Central memory CD8-positive, alpha-beta T cell (primary cell): Measurements from ENCODE around the gene LRRC8E.

ENCODE experiments used
- ATAC-seq: fragments of 150-1000 bp; cut with Tn5 transposase; replicated peaks from 2 replicates; pipeline ENCODE4 v1.10.0; 2022; ENCODE audit warnings: mild to moderate bottlenecking, moderate FRiP score, moderate number of reproducible peaks; ENCODE audit not compliant: poor library complexity, severe bottlenecking; ENCODE audit errors: extremely low read depth
- DNase-seq, 2 donors: peaks; one replicate each; pipeline ENCODE4 v3.0.0; 2021; ENCODE audit warnings: low spot score in 2 of 2
- H3K27ac Mint-ChIP-seq: one replicate; pipeline ENCODE4 v1.8.0; 2022; ENCODE audit warnings: low read depth, mild to moderate bottlenecking, moderate library complexity, mixed read lengths
- H3K27me3 Mint-ChIP-seq: one replicate; pipeline ENCODE4 v1.8.0; 2022; ENCODE audit warnings: mixed read lengths
- H3K36me3 Mint-ChIP-seq: one replicate; pipeline ENCODE4 v1.8.0; 2022; ENCODE audit warnings: mild to moderate bottlenecking, moderate library complexity, mixed read lengths; ENCODE audit not compliant: insufficient read depth
- H3K4me1 Mint-ChIP-seq: one replicate; pipeline ENCODE4 v1.8.0; 2022; ENCODE audit warnings: mixed read lengths
- H3K4me3 Mint-ChIP-seq: one replicate; pipeline ENCODE4 v1.8.0; 2022; ENCODE audit warnings: mild to moderate bottlenecking, moderate library complexity, mixed read lengths
- H3K9me3 Mint-ChIP-seq: one replicate; pipeline ENCODE4 v1.8.0; 2022; ENCODE audit warnings: mixed read lengths

The LRRC8E gene

DNA sequence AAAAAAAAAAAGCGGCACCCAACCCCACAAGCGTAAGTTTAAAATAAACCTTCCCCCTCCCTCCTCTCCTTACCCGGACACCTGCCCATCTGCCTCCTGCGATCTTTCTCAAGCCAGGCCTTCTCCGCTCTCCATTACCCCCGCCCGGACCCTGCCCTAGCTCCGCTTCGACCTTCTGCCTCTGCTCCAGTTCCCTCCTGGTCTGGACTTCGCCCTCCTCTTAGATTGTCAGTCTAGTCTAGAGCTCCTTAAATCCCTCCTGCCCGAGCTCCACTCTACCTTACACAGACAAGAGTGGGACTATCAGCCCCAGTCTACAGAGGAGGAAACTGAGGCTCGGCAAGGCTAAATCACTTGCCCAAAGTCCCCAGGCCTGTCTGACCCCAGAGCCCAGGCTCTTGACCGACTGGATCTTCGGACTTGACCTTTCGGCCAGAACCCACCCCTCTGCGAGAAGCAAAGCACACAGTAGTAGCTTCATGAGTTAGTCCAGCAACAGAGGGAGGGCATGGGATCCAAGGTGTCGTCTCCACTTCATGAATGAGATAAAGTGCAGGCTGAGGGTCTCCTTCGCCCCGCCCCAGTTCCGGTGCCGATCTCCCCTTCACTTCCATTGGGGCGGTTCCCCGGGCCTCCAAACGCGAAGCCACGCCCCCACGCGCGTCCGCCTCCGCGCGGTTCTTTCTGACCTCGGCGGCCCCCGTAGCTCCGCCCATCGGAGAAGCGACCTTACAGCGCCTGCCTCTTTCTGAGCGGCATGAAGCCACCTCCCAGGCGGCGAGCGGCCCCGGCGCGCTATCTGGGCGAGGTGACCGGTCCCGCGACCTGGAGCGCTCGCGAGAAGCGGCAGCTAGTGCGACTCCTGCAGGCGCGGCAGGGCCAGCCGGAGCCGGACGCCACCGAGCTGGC lies 31.6 kb downstream of the LRRC8E start, which contains the start of gene SNAPC2:
Gene SNAPC2, plus strand, starts transcription at position 729 of the 909 bp plus-strand sequence. Its CDS starts 29 bp downstream, at position 758.
- peaks cover 21% of the 10 kb centered on the region for H3K27me3 Mint-ChIP-seq
- DNase-seq = peak; percentile 94 to 96
- H3K36me3 Mint-ChIP-seq = peaks cover 24% of the 10 kb centered on the region
- H3K4me3 Mint-ChIP-seq = peak within 1 kb of the TSS; percentile 72
- no peaks in the 10 kb centered on the region for H3K9me3 Mint-ChIP-seq
- H3K27ac Mint-ChIP-seq = peak within 1 kb of the TSS; percentile 86
- ATAC-seq = peak; percentile 73
- peaks cover 36% of the 10 kb centered on the region for H3K4me1 Mint-ChIP-seq

DNA sequence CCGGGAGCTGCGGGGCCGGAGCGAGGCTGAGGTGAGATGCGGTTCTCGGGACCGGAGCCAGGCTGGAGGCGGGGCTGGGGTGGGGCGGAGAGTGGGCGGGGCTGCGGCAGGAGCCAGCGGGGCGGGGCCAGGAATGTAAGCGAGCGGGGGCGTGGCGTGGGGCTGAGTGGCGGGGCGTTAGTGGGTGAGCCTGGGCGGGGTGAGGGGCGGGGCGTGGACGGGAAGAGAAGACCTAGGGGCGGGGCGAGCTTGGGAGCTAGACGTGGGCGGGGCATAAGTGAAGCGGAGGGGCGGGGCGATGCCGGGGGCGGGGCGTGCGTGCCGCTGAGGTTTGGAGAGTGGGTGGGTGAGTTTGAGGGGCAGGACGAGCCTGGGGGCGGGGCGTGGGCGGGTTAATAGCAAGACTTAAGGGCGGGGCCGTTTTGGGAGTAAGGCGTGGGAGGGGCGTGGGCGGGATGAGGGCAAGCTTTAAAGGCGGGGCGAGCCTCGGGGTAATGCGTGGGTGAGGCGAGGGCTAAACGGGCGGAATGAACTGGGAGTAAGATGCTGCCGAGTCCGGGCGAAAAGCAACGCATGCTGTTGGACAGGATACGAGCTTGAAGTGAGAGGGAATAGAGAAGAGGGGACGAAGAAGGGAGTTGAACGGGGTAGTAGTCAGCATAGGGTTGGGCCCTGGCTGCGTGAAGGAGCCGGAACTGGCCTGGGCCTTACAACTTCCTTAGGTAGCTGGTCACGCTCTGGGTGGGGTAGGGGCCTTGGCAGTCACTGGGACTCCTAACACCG lies 32.4 kb downstream of the LRRC8E start:
- peak overlapping the region; percentile 72 for H3K4me3 Mint-ChIP-seq
- no peaks in the 10 kb centered on the region for H3K9me3 Mint-ChIP-seq
- peaks cover 12% of the 10 kb centered on the region for H3K27me3 Mint-ChIP-seq
- H3K27ac Mint-ChIP-seq = peak overlapping the region; percentile 86
- DNase-seq (peak; percentile 93 to 95), ATAC-seq (peak; percentile 52)
- peaks cover 33% of the 10 kb centered on the region for H3K4me1 Mint-ChIP-seq
- H3K36me3 Mint-ChIP-seq = peaks cover 26% of the 10 kb centered on the region

DNA sequence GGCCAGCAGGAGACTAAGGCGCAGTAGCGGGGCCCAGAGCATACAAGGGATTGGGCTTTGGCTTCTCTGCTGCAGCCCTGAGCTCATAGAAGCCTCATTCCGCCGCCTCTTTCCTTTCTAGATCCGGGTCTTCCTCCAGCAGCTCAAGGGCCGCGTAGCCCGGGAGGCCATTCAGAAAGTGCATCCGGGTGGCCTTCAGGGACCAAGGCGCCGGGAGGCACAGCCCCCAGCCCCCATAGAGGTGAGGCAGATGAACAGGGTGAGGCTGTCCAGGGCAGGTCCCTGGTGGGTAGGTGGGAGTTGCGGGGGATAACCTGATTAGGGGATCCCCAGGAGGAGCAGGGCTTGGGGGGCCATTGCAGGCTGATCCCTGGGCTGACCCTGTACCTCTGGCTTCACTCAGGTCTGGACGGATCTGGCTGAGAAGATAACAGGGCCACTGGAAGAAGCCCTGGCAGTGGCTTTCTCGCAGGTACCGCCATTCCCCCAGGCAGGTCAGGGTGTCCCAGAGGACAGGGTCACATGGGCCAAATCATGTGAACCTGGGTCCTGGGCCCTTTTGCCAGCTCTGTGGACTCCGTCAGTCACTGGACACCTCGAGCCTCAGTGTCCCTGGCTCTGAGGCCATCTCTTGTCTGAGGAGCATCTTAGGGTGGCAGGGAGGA lies 33.1 kb downstream of the LRRC8E start:
- peaks cover 31% of the 10 kb centered on the region for H3K4me1 Mint-ChIP-seq
- peaks cover 10% of the 10 kb centered on the region for H3K27me3 Mint-ChIP-seq
- peak overlapping the region; percentile 72 for H3K4me3 Mint-ChIP-seq
- H3K36me3 Mint-ChIP-seq = peaks cover 28% of the 10 kb centered on the region
- H3K9me3 Mint-ChIP-seq = no peaks in the 10 kb centered on the region
- no peak for ATAC-seq
- H3K27ac Mint-ChIP-seq = peak overlapping the region; percentile 86
- no peak for DNase-seq

DNA sequence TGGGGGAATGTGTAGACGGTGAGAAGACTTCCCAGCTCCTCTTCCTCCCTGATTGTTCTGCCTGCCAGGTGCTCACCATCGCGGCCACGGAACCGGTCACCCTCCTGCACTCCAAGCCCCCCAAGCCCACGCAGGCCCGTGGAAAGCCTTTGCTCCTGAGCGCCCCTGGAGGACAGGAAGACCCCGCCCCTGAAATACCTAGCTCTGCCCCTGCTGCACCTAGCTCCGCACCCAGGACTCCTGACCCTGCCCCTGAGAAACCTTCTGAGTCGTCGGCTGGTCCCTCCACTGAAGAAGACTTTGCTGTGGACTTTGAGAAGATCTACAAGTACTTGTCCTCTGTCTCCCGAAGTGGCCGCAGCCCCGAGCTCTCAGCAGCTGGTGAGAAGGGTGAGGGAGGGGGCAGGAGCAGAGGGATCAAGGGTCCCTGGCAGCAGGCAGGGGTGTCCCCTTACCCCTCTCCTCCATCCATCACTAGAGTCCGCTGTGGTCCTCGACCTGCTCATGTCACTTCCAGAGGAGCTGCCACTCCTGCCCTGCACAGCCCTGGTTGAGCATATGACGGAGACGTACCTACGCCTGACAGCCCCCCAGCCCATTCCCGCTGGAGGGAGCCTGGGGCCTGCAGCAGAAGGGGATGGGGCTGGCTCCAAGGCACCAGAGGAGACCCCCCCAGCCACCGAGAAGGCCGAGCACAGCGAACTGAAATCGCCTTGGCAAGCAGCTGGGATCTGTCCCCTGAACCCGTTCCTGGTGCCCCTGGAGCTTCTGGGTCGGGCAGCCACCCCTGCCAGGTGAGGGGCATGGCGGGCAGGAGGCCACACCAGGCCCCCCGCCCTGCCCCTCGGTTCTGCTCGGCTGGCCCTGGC lies 33.9 kb downstream of the LRRC8E start:
- peaks cover 10% of the 10 kb centered on the region for H3K27me3 Mint-ChIP-seq
- peak overlapping the region; percentile 40 for H3K4me3 Mint-ChIP-seq
- H3K9me3 Mint-ChIP-seq = no peaks in the 10 kb centered on the region
- peaks cover 28% of the 10 kb centered on the region for H3K36me3 Mint-ChIP-seq
- H3K27ac Mint-ChIP-seq = no peak overlapping the region
- H3K4me1 Mint-ChIP-seq = peaks cover 31% of the 10 kb centered on the region
- no peak for DNase-seq
- ATAC-seq = no peak

DNA sequence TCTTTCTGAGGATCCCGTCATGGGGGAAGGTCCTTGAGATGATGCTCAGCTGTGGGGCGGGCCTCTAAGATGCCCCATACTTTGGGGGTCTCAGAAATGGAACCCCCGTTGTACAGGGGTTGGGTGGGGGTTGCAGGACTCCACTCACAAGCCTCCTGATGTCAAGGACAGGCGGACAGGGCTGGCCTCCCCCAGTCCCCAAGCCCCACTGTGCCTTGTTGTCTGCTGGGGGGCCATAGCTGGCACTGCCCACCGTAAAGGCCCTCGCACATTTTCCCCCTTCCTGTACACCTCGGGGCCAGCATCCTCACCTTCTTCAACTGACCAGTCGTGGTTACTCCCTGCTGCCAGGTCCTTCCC lies 34.5 kb downstream of the LRRC8E start:
- Mint-ChIP-seq H3K9me3 (no peaks in the 10 kb centered on the region), H3K4me3 (peak overlapping the region; percentile 25), H3K27ac (peak overlapping the region; percentile 71), H3K27me3 (peaks cover 10% of the 10 kb centered on the region), H3K4me1 (peaks cover 28% of the 10 kb centered on the region), H3K36me3 (peaks cover 28% of the 10 kb centered on the region)
- DNase-seq (no peak), ATAC-seq (no peak)

DNA sequence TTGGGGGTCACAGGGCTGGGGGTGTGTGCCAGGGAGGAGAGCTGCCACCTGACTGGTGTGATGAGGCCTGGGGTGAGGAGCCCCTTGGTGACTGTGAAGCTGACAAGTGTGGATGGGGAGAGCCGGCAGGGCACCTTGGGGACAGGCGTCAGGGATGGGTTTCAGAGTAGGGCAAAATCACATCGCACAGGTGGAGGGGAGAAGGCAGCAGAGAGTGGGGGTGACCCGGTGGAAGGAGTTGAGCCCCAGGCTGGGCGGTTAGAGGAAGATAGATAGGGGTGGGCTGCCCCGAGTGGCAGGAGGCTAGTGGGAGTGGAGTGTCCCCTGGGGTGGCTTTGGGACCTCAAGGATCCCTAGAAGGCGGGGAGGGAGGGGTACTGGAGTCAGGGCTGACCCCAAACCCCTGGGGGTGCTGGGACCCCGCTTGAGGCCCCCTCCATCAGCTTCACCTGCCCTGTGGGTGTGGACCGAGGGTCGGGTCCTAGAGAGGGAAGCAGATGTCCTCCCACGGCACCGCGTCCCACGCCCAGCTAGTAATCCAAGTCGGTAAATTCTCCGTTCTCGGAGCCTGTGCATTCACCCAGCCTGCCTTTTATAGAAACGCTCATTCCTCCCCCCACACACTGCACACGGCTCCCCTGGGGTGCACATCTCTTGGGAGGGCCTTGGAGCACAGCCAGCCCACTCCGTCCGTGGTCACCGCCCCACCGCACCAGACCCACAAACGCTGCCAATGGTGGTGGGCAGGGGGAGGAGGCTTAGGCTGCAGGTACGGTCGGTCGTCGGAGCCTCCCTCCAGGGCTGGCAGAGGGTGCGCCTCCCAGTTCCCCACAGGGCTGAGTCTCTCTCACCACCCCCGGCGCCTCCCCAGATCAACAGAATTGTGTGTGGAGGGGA lies 35.2 kb downstream of the LRRC8E start:
- H3K27me3 Mint-ChIP-seq = peaks cover 10% of the 10 kb centered on the region
- peaks cover 27% of the 10 kb centered on the region for H3K36me3 Mint-ChIP-seq
- no peaks in the 10 kb centered on the region for H3K9me3 Mint-ChIP-seq
- DNase-seq = no peak
- peak overlapping the region; percentile 65 for H3K4me3 Mint-ChIP-seq
- peak overlapping the region; percentile 71 for H3K27ac Mint-ChIP-seq
- peaks cover 25% of the 10 kb centered on the region for H3K4me1 Mint-ChIP-seq
- ATAC-seq = no peak

DNA sequence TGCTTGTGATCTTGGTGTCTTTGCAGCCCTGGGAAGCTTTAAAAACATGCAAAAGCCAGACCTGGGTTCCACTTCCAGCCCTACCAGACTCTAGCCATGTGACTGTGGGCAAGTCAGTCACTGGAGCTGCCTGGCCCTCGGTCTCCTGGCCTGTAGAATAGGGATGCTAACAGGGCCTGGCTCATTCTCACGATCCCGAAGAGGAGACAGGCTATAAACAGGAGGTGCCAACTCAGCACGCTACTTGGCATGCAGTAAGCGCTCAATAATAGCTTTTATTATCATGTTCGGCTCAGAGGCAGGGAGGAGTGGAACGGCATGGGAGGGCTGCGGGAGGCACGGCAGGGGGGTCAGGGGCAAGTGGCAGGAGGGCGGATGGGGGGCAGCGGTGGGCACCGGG lies 35.9 kb downstream of the LRRC8E start:
- no peak for DNase-seq
- Mint-ChIP-seq H3K4me1 (peaks cover 31% of the 10 kb centered on the region), H3K27me3 (peaks cover 9% of the 10 kb centered on the region), H3K27ac (no peak overlapping the region), H3K4me3 (peak overlapping the region; percentile 65), H3K36me3 (peaks cover 32% of the 10 kb centered on the region), H3K9me3 (no peaks in the 10 kb centered on the region)
- no peak for ATAC-seq

DNA sequence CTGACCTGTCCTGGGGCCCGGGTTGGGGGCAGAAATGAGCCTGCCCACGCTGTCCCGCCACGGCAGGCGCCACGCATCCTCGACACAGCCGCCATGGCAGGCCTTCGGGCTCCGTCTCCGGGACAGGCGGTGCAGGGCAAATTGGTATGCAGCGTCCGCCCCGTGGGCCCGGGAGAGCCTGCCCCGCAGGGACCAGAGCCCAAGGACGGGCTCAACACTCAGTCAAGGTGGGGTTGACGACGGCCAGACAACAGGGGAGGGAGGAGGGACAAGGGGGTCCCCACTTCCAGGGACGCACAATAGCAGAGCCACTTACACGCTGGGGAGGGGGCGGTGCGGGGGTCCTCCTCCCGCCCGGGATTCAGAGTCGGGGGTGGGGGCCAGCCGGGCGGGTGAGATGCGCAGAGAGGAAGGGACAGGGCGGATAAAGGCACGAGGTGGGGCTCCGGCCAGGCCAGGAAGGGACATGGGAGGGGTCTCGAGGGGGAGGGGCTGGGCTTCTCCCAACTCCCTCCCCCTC lies 36.4 kb downstream of the LRRC8E start:
- H3K4me3 Mint-ChIP-seq = peak overlapping the region; percentile 65
- peaks cover 4% of the 10 kb centered on the region for H3K27me3 Mint-ChIP-seq
- DNase-seq = no peak
- peaks cover 31% of the 10 kb centered on the region for H3K4me1 Mint-ChIP-seq
- H3K27ac Mint-ChIP-seq = peak overlapping the region; percentile 64
- H3K36me3 Mint-ChIP-seq = peaks cover 31% of the 10 kb centered on the region
- H3K9me3 Mint-ChIP-seq = no peaks in the 10 kb centered on the region
- ATAC-seq = no peak

DNA sequence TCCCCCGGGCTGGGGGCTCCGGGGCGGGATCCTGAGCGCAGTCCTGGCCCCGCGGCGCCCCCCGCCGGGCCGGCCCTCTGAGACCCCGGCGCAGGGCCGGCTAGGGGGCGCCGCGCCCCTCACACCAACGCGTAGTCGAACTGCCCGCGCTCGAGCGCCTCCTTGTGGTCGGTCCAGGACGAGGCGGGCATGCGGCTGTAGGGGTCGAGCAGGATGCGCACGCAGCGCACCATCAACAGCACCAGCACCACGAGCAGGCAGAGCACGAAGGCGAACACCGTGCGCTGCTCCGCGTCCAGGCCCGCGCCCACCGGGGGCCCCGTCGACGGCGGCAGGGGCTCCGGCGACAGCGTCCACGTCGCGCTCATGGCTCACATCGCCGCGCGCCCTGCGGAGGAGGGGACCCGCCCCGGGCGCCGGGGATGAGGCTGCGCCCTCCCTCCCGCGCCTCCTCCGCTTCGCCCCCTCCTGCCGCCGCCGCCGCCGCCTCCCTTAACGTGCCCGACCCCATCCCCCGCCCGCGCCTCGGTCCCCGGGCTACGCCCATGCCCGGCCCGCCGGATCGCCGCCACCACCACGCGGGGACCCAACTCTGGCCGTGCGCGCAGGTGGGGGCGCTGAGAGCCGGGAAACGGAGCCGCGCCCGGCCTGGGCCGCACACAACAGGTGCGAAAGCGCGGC lies 37.0 kb downstream of the LRRC8E start:
- peaks cover 25% of the 10 kb centered on the region for H3K36me3 Mint-ChIP-seq
- DNase-seq (peak; percentile 65 to 74), ATAC-seq (peak; percentile 25)
- peaks cover 25% of the 10 kb centered on the region for H3K4me1 Mint-ChIP-seq
- peak overlapping the region; percentile 65 for H3K4me3 Mint-ChIP-seq
- H3K9me3 Mint-ChIP-seq = no peaks in the 10 kb centered on the region
- no peaks in the 10 kb centered on the region for H3K27me3 Mint-ChIP-seq
- peak overlapping the region; percentile 64 for H3K27ac Mint-ChIP-seq

DNA sequence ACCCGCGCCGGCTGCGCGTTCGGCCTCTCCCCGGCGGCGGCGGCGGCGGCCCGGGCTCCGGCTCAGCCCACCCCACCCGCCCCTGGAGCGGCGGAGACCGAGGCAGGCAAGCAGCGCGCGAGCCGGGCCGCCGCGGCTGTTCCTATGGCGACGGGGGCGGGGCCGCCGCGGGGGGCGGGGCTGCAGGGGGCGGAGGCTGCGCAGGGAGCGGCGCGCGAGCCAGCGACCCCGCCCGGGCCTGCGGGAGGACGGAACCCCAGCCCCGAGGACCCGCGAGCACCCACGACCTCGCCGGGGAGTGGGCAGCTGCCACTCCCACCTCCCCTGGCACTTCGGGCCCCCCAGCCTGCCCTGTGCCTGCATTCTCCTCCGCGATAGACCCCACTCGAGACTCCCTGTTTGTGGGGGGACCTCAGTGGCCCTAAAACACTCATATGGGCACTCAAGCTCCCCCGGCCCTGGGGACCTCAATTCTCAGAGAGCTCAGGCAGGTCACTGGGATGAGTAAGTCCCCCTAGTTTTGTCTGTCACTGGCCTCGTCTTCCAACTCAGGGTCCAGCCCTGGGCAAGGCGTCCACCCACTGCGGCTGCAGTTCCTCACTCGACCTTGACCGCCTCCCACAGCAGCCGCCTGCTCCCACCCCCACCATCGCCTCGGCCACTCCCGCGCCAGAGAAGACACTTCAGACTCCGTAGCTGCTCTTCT lies 37.9 kb downstream of the LRRC8E start, which contains the start of gene CTXN1:
Gene CTXN1, minus strand, starts transcription at position 115 of the 706 bp plus-strand sequence. CDS start 597 bp downstream, outside the sequence.
- DNase-seq = peak; percentile 56 to 57
- peaks cover 26% of the 10 kb centered on the region for H3K36me3 Mint-ChIP-seq
- ATAC-seq = peak; percentile 47
- no peaks in the 10 kb centered on the region for H3K27me3 Mint-ChIP-seq
- no peaks in the 10 kb centered on the region for H3K9me3 Mint-ChIP-seq
- peaks cover 19% of the 10 kb centered on the region for H3K4me1 Mint-ChIP-seq
- peak within 1 kb of the TSS; percentile 64 for H3K27ac Mint-ChIP-seq
- peak within 1 kb of the TSS; percentile 68 for H3K4me3 Mint-ChIP-seq
